Measurements from ENCODE around the gene AKR7A2. TPM values are rescaled to one million over a fixed set of nuclear protein-coding genes. Genes with fewer than 3 reads are reported as not detected.
A peak's percentile ranks its signal among the peaks of the same experiment; 100 is the strongest.
"Not testable (repeated sequence)": the region's sequence is repeated elsewhere in the genome, so short reads cannot be mapped to it uniquely, and the experiment has no call there.

Gene AKR7A2
- polyA plus RNA-seq, 3 donors: 19.5 to 117 (median 89.3) TPM

GRCh38 chr1:19289244-19289643 is 22.7 kb downstream of the AKR7A2 start:
- H3K27ac ChIP-seq (ENCODE audit: low read depth in 1 of 2, low read length in 2 of 2): no peak overlapping the region
- peaks cover 6 to 17% of the 10 kb centered on the region in 2 donors for H3K27me3 ChIP-seq (ENCODE audit: control insufficient read depth in 2 of 2, insufficient read depth in 2 of 2, low read length in 2 of 2)
- H3K9me3 ChIP-seq (replicated peaks in 1 of 2; ENCODE audit: control insufficient read depth in 1 of 2, insufficient read depth in 1 of 2, low read length in 2 of 2): peaks cover 10 to 16% of the 10 kb centered on the region in 2 donors
- no peaks in the 10 kb centered on the region for H3K79me2 ChIP-seq (ENCODE audit: insufficient read depth, low read length)
- no peak for TF ChIP-seq CTCF (IDR thresholded peaks at IDR 0.05)
- peak overlapping the region; percentile 29 for H3K9ac ChIP-seq (ENCODE audit: insufficient read depth, low read length, poor library complexity, severe bottlenecking)
- Mint-ChIP-seq H3K4me1 (peaks cover 11% of the 10 kb centered on the region), H3K27ac (peak overlapping the region in 1 of 7 donors; percentile 40), H3K9me3 (peaks cover 8 to 32% (median 24%) of the 10 kb centered on the region in 7 donors), H3K27me3 (ENCODE audit: low read depth in 3 of 3) (peaks cover 14 to 22% (median 20%) of the 10 kb centered on the region in 3 donors), H3K36me3 (peaks cover 0 to 8% of the 10 kb centered on the region in 2 donors), H3K4me3 (peak overlapping the region; percentile 76 to 86)
- H3K4me2 ChIP-seq (replicated peaks; ENCODE audit: extremely low read depth, low read length, poor library complexity, severe bottlenecking): peak overlapping the region; percentile 80
- peak overlapping the region; percentile 75 for H2AFZ ChIP-seq (ENCODE audit: insufficient read depth, low read depth, low read length, poor library complexity, severe bottlenecking)
- H4K20me1 ChIP-seq (ENCODE audit: insufficient read depth, low read length): no peaks in the 10 kb centered on the region
- peak overlapping the region in 1 of 3 experiments; percentile 73 for H3K4me3 ChIP-seq (replicated peaks in 1 of 3; ENCODE audit: low read depth in 2 of 3, low read length in 3 of 3)
- H3K36me3 ChIP-seq (replicated peaks in 1 of 2; ENCODE audit: control insufficient read depth in 1 of 2, insufficient read depth in 2 of 2, low read length in 2 of 2): no peaks in the 10 kb centered on the region
- H3K4me1 ChIP-seq (ENCODE audit: control insufficient read depth in 1 of 2, insufficient read depth in 2 of 2, low read length in 2 of 2): peaks cover 6 to 11% of the 10 kb centered on the region in 2 donors
- intact Hi-C loops (cut with micrococcal nuclease): no loop called here
- DNase-seq: no peak
- 61% methylated on average over 1 of the region's 2 CpGs for WGBS (ENCODE audit: insufficient coverage)

- H3K79me2 ChIP-seq (ENCODE audit: insufficient read depth, low read length); H3K9me3 ChIP-seq (replicated peaks in 1 of 2; ENCODE audit: control insufficient read depth in 1 of 2, insufficient read depth in 1 of 2, low read length in 2 of 2); intact Hi-C loops (cut with micrococcal nuclease); H4K20me1 ChIP-seq (ENCODE audit: insufficient read depth, low read length); H3K27ac ChIP-seq (ENCODE audit: low read depth in 1 of 2, low read length in 2 of 2); H3K36me3 Mint-ChIP-seq; H3K36me3 ChIP-seq (replicated peaks in 1 of 2; ENCODE audit: control insufficient read depth in 1 of 2, insufficient read depth in 2 of 2, low read length in 2 of 2): not testable (repeated sequence)
- peak within 1 kb of the TSS; percentile 76 to 86 for H3K4me3 Mint-ChIP-seq
- Histone ChIP-seq H3K4me2 (replicated peaks; ENCODE audit: extremely low read depth, low read length, poor library complexity, severe bottlenecking) (peak within 1 kb of the TSS; percentile 80), H3K27me3 (ENCODE audit: control insufficient read depth in 2 of 2, insufficient read depth in 2 of 2, low read length in 2 of 2) (peaks cover 6 to 17% of the 10 kb centered on the region in 2 donors), H2AFZ (ENCODE audit: insufficient read depth, low read depth, low read length, poor library complexity, severe bottlenecking) (peak within 1 kb of the TSS; percentile 75), H3K4me3 (replicated peaks in 1 of 3; ENCODE audit: low read depth in 2 of 3, low read length in 3 of 3) (peak within 1 kb of the TSS; percentile 37 to 73 (median 50)), H3K9ac (ENCODE audit: insufficient read depth, low read length, poor library complexity, severe bottlenecking) (peak within 1 kb of the TSS; percentile 29), H3K4me1 (ENCODE audit: control insufficient read depth in 1 of 2, insufficient read depth in 2 of 2, low read length in 2 of 2) (peaks cover 6 to 11% of the 10 kb centered on the region in 2 donors)
- WGBS (ENCODE audit: insufficient coverage): 19% methylated on average over 44 of the region's 82 CpGs
- DNase-seq: peak; percentile 23 to 40 (median 40)
- H3K27me3 Mint-ChIP-seq (ENCODE audit: low read depth in 3 of 3): peaks cover 14 to 22% (median 20%) of the 10 kb centered on the region in 3 donors
- H3K27ac Mint-ChIP-seq: peak within 1 kb of the TSS in 2 of 7 donors; percentile 40 to 45
- peaks cover 6 to 26% (median 19%) of the 10 kb centered on the region in 7 donors for H3K9me3 Mint-ChIP-seq
- H3K4me1 Mint-ChIP-seq: peaks cover 11% of the 10 kb centered on the region
Observed at GRCh38 chr1:19288324-19289241, 23.4 kb downstream of the AKR7A2 start, which contains the start of gene AKR7A3. Gene AKR7A3 (minus strand): TSS chr1:19288770. CDS start chr1:19288709, 61 bp downstream.
